Stimulated activated CD4-positive, alpha-beta T cell treated with anti-CD3 and anti-CD28 coated beads, TNF-alpha, amount 100 ng/mL, for 48 hours (primary cell): ENCODE data around the gene TRMT10C.
"Not testable (repeated sequence)": the region's sequence is repeated elsewhere in the genome, so short reads cannot be mapped to it uniquely, and the experiment has no call there.

Experiments
- DNase-seq, 3 donors: peaks; one replicate each; pipeline ENCODE4 v3.0.0-alpha.2; 2020; ENCODE audit warnings: low read depth in 3 of 3

Gene TRMT10C

GRCh38 chr3:101548527-101549105 lies 13.1 kb upstream of the TRMT10C start:
- DNase-seq: no peak

- no peak for DNase-seq
These were observed 12.2 kb upstream of the TRMT10C start for GRCh38 chr3:101549473-101549872.

GRCh38 chr3:101551359-101552081 lies 10.1 kb upstream of the TRMT10C start:
- not testable (repeated sequence) for DNase-seq

GRCh38 chr3:101553381-101553780 lies 8.3 kb upstream of the TRMT10C start:
- DNase-seq: not testable (repeated sequence)

GRCh38 chr3:101556064-101556463 lies 5.6 kb upstream of the TRMT10C start:
- no peak for DNase-seq

- DNase-seq: peak; percentile 21 to 51 (median 35)
These were observed 6.1 kb downstream of the TRMT10C start for GRCh38 chr3:101567528-101568317.

GRCh38 chr3:101571028-101571895 lies 9.6 kb downstream of the TRMT10C start:
- no peak for DNase-seq

GRCh38 chr3:101573449-101574387 lies 12.1 kb downstream of the TRMT10C start, which contains the start of gene PCNP:
PCNP (plus strand) TSS chr3:101574180; CDS start chr3:101574216, 36 bp downstream.
- DNase-seq: peak; percentile 98 to 99 (median 98)

- peak in 2 of 3 donors; percentile 25 to 33 for DNase-seq
These were observed 12.9 kb downstream of the TRMT10C start for GRCh38 chr3:101574388-101575112.

- no peak for DNase-seq
These were observed 15.6 kb downstream of the TRMT10C start for GRCh38 chr3:101577286-101577685.

- DNase-seq: no peak
These were observed 26.9 kb downstream of the TRMT10C start for GRCh38 chr3:101588616-101589015.

- no peak for DNase-seq
These were observed 29.4 kb downstream of the TRMT10C start for GRCh38 chr3:101591071-101591470.

- DNase-seq: no peak
These were observed 41.1 kb downstream of the TRMT10C start for GRCh38 chr3:101602731-101603130.

- no peak for DNase-seq
These were observed 41.5 kb downstream of the TRMT10C start for GRCh38 chr3:101603184-101603583.

- DNase-seq: not testable (repeated sequence)
These were observed 43.7 kb downstream of the TRMT10C start for GRCh38 chr3:101605398-101605797.

- DNase-seq: no peak
These were observed 49.4 kb downstream of the TRMT10C start for GRCh38 chr3:101611023-101611422.

- DNase-seq: not testable (repeated sequence)
These were observed 51.3 kb downstream of the TRMT10C start for GRCh38 chr3:101613014-101613413.

GRCh38 chr3:101615525-101615924 lies 53.9 kb downstream of the TRMT10C start:
- DNase-seq: no peak
